Ovary (tissue), 9 donors: ENCODE results near the gene SPACA4. TPM values are rescaled to one million over a fixed set of nuclear protein-coding genes. Genes with fewer than 3 reads are reported as not detected.
"Not testable (repeated sequence)": the region's sequence is repeated elsewhere in the genome, so short reads cannot be mapped to it uniquely, and the experiment has no call there.

ENCODE experiments used
- DNase-seq, 5 donors: peaks; one replicate each; pipeline ENCODE4 v3.0.0-alpha.2; 2019 to 2020
- H3K27ac ChIP-seq, 2 donors: fragments of 200-600 bp; one replicate each; pipeline versions ENCODE4 v1.5.1 to v1.8.0; 2019 to 2022
- H3K27me3 ChIP-seq: fragments of 200-600 bp; one replicate; pipeline ENCODE4 v1.8.0; 2022
- H3K36me3 ChIP-seq: fragments of 200-600 bp; sonication (generic); one replicate; pipeline ENCODE4 v1.5.1; 2019
- H3K4me1 ChIP-seq: one replicate; pipeline ENCODE4 v1.8.1; 2013; ENCODE audit warnings: mild to moderate bottlenecking, moderate library complexity; ENCODE audit not compliant: insufficient read depth
- H3K4me3 ChIP-seq: fragments of 200-600 bp; sonication (generic); one replicate; pipeline ENCODE4 v1.5.1; 2017
- H3K9me3 ChIP-seq, 2 donors: fragments of 200-600 bp in 1 of 2; sonication (generic) in 1 of 2; one replicate each; pipeline versions ENCODE4 v1.5.1 to v1.8.1; 2013 to 2019; ENCODE audit warnings: mild to moderate bottlenecking in 1 of 2, moderate library complexity in 1 of 2
- CTCF ChIP-seq, 3 donors: fragments of 450-650 bp in 2 of 3; fragments of 200-600 bp in 1 of 3; IDR thresholded peaks; one replicate each; pipeline versions ENCODE4 v1.5.1 to v1.8.0; 2016 to 2022; ENCODE audit warnings: antibody characterized with exemption in 3 of 3, mild to moderate bottlenecking in 1 of 3
- EP300 ChIP-seq: sonication (generic); formaldehyde crosslinking; IDR thresholded peaks from one replicate; pipeline ENCODE4 v1.6.1; 2017; ENCODE audit warnings: antibody characterized with exemption
- POLR2A ChIP-seq: fragments of 450-650 bp; IDR thresholded peaks from one replicate; pipeline ENCODE4 v1.6.1; 2017; ENCODE audit warnings: antibody characterized with exemption, mild to moderate bottlenecking, moderate library complexity
- WGBS, 3 donors: extraction: QIAGEN DNeasy Blood & Tissue Kit in 1 of 3; methylation state at CpG; one replicate each; pipeline versions ENCODE4 v1.1.5 to v1.1.7; 2013 to 2017; 5-methylcytosine and 5-hydroxymethylcytosine counted together
- intact Hi-C, 4 donors: fragments of 100-400 bp; cut with DNase I; formaldehyde crosslinking; loops; one replicate each; pipeline versions ENCODE4 v1.11.0 to v1.15.1; 2022 to 2023
- polyA plus RNA-seq, 2 donors: library from polyadenylated mRNA; stranded (reverse); fragments of 200-250 nt in 1 of 2; fragments of 350-450 nt in 1 of 2; fragmentation: Illumina TruSeq in 1 of 2; extraction: RNeasy Lipid Tissue Mini Kit (QIAGEN cat#74804) in 1 of 2; gene quantifications; one replicate each; pipeline ENCODE4 v1.2.3, GENCODE V29; 2013 to 2014
- total RNA-seq, 7 donors: library from RNA; depleted of rRNA in 2 of 7; stranded (reverse); fragments of >200 nt in 2 of 7; fragmentation: NEBNext Ultra II Directional in 3 of 7; extraction: Animal tissue kit (Norgen Biotek cat#: 25700) in 3 of 7; gene quantifications; one replicate each; pipeline versions ENCODE4 v1.1.0 to v1.2.4, GENCODE V29; 2016 to 2023
- donor health status: DM: no; HTN: no; CAD: no; lungs with moderate emphysema.
- donor health status: DM: no; HTN: no; CAD: no.
- donor health status: Bipolar disorder and iron deficiency.
- donor health status: DM: yes; HTN: yes; CAD: no.
- donor health status: DM: no; HTN: no; CAD: no.
- donor health status: DM: yes; HTN: yes; CAD: no.

The SPACA4 gene
- total and polyA plus RNA-seq, 9 donors = not detected

GRCh38 chr19:48629599-48630295, 23.2 kb downstream of the SPACA4 start:
- H3K4me3 ChIP-seq = no peak overlapping the region
- peak; percentile 88 to 92 (median 91) for DNase-seq
- H3K4me1 ChIP-seq = peaks cover 20% of the 10 kb centered on the region
- no peak for TF ChIP-seq POLR2A
- peak in 1 of 3 donors; percentile 4 for TF ChIP-seq CTCF (IDR thresholded peaks at IDR 0.05)
- H3K9me3 ChIP-seq = no peaks in the 10 kb centered on the region
- intact Hi-C loops = no loop called here
- H3K27ac ChIP-seq = peak overlapping the region; percentile 63 to 72
- H3K36me3 ChIP-seq = no peaks in the 10 kb centered on the region
- no peaks in the 10 kb centered on the region for H3K27me3 ChIP-seq
- 20 to 39% (median 27%) methylated on average over 43 to 48 of the region's 48 CpGs for WGBS, 3 donors

DNA sequence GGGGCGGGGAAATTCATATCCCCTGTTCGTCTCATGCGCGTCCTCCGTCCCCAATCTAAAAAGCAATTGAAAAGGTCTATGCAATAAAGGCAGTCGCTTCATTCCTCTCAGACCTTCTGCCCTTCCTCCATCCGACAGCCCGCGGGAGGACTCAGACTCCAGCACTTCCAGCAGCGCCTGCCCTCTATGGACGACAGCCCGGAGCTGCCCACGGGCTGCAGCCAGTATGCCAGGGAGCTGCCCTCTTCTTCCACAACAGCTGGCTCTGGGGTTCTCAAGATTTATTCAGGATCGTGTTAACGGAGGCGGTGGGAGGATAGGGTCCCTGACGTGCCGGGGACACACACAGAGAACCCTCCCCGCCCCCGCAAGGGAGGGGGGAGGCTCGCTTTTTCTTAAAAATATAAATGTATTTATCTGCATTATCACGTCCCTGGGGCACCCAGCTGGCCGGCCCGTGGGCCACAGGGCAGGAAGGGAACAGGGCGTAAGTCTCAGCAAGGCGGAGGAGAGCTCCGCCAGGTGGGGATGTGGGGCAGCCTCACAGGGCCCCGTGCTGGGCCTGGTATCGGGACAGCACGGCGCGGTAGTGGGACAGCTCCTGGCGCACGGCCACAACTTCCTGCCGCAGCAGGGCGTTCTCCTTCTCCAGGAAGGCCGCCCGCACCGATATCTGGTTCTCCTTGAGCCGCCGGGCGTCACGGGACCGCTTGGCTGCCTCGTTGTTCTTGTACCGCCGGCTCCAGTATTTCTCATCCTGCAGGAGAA, 23.9 kb downstream of the SPACA4 start:
- TF ChIP-seq EP300 (no peak), CTCF (IDR thresholded peaks at IDR 0.05) (peak in 1 of 3 donors; percentile 20)
- Histone ChIP-seq H3K4me3 (no peak overlapping the region), H3K9me3 (no peaks in the 10 kb centered on the region), H3K27ac (peak overlapping the region; percentile 63 to 72), H3K4me1 (peaks cover 20% of the 10 kb centered on the region), H3K36me3 (no peaks in the 10 kb centered on the region), H3K27me3 (no peaks in the 10 kb centered on the region)
- peak; percentile 76 to 83 (median 81) for DNase-seq
- WGBS, 3 donors = 5 to 14% (median 5%) methylated on average over 27 to 47 of the region's 47 CpGs
- intact Hi-C loops = no loop called here

DNA sequence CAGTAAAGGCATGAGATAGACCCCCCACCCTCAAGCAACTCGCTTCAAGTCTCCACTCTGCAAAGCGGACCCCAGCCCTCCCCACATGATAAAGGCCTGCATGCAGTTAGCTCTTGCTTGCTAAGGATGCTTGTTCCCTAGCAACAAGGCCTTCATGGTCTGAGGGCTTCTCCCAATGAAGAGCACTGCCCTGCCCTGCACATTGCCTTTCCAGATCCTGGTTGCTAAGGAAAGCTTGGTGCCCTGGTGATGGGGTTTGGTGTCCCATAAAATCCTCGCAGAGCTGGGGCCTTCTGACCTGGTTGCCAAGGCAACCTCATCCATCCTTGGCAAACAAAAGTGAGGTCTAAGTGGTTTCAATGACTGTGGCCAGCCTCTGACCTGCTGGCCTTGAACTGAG, 24.7 kb downstream of the SPACA4 start:
- Histone ChIP-seq H3K4me1 (peaks cover 20% of the 10 kb centered on the region), H3K27ac (peak overlapping the region; percentile 63 to 72), H3K4me3 (no peak overlapping the region), H3K36me3 (no peaks in the 10 kb centered on the region), H3K27me3 (no peaks in the 10 kb centered on the region), H3K9me3 (no peaks in the 10 kb centered on the region)
- TF ChIP-seq CTCF (IDR thresholded peaks at IDR 0.05) (no peak), EP300 (no peak), POLR2A (no peak)
- peak in 2 of 5 donors; percentile 39 to 40 for DNase-seq
- intact Hi-C loops = no loop called here
- WGBS, 3 donors = 32 to 51% (median 41%) methylated on average over 3 of the region's 3 CpGs

- H3K4me3 ChIP-seq, H3K36me3 ChIP-seq, H3K9me3 ChIP-seq, H3K27me3 ChIP-seq, intact Hi-C loops: not testable (repeated sequence)
- DNase-seq = peak in 1 of 5 donors; percentile 23
- 81 to 88% (median 86%) methylated on average over 11 of the region's 11 CpGs for WGBS, 3 donors
- H3K27ac ChIP-seq = peak overlapping the region in 1 of 2 donors; percentile 65
- H3K4me1 ChIP-seq = peaks cover 20% of the 10 kb centered on the region
These were observed 25.7 kb downstream of the SPACA4 start for GRCh38 chr19:48632286-48632685.

GRCh38 chr19:48632692-48633147, 26.2 kb downstream of the SPACA4 start:
- TF ChIP-seq CTCF (IDR thresholded peaks at IDR 0.05) = no peak
- no peak for TF ChIP-seq POLR2A
- no peak for TF ChIP-seq EP300
- H3K27ac ChIP-seq = peak overlapping the region; percentile 65 to 80
- intact Hi-C loops = no loop called here

More at GRCh38 chr19:48632692-48633147, 26.2 kb downstream of the SPACA4 start:
- Histone ChIP-seq H3K36me3 (no peaks in the 10 kb centered on the region), H3K27me3 (no peaks in the 10 kb centered on the region), H3K9me3 (no peaks in the 10 kb centered on the region), H3K4me3 (no peak overlapping the region), H3K4me1 (peaks cover 20% of the 10 kb centered on the region)
- DNase-seq = peak in 1 of 5 donors; percentile 20
